Colonic mucosa (tissue), 4 donors: ENCODE data around the gene FAM78B. TPM values are rescaled to one million over a fixed set of nuclear protein-coding genes. Genes with fewer than 3 reads are reported as not detected.

ENCODE experiments used
- DNase-seq: peaks from one replicate; pipeline ENCODE4 v3.0.0-alpha.2; 2020
- H3K27ac ChIP-seq: fragments of 200-600 bp; one replicate; pipeline ENCODE4 v1.8.0; 2021
- H3K27me3 ChIP-seq: fragments of 200-600 bp; one replicate; pipeline ENCODE4 v1.8.0; 2021
- H3K36me3 ChIP-seq: fragments of 200-600 bp; one replicate; pipeline ENCODE4 v1.8.0; 2021
- H3K4me1 ChIP-seq: fragments of 200-600 bp; one replicate; pipeline ENCODE4 v1.8.0; 2021; ENCODE audit warnings: mild to moderate bottlenecking
- H3K4me3 ChIP-seq: fragments of 200-600 bp; one replicate; pipeline ENCODE4 v1.8.0; 2021
- H3K9ac ChIP-seq, 2 donors: one replicate each; pipeline ENCODE4 v1.7.0; 2013; ENCODE audit warnings: control low read depth in 2 of 2, low read depth in 2 of 2, low read length in 2 of 2
- H3K9me3 ChIP-seq: fragments of 200-600 bp; one replicate; pipeline ENCODE4 v1.8.0; 2021
- CTCF ChIP-seq: fragments of 200-600 bp; IDR thresholded peaks from one replicate; pipeline ENCODE4 v1.8.0; 2022; ENCODE audit warnings: antibody characterized with exemption, mild to moderate bottlenecking
- intact Hi-C: fragments of 100-400 bp; cut with DNase I; formaldehyde crosslinking; loops from one replicate; pipeline ENCODE4 v1.14.1; 2022
- microRNA-seq: library from miRNA; unstranded; fragments of <30 nt; microRNA quantifications from one replicate; pipeline ENCODE4, GENCODE V29; 2019
- total RNA-seq, 2 donors: library from RNA; stranded (reverse); fragmentation: NEBNext Ultra II Directional in 1 of 2; extraction: Animal tissue kit (Norgen Biotek cat#: 25700) in 1 of 2; gene quantifications; one replicate each; pipeline ENCODE4 v1.2.1, GENCODE V29; 2021
- donor health status: healthy.
- donor health status: DM: no; HTN: no; CAD: no.
- donor health status: DM: no; HTN: no; CAD: no.

The FAM78B gene
- total RNA-seq, 2 donors from 2014 or later, result 0.69 to 1.2 TPM

- intact Hi-C loops, result no loop called here
- Histone ChIP-seq H3K4me1 (no peaks in the 10 kb centered on the region), H3K27me3 (no peaks in the 10 kb centered on the region), H3K4me3 (no peak overlapping the region), H3K9ac (no peak overlapping the region), H3K27ac (no peak overlapping the region), H3K36me3 (no peaks in the 10 kb centered on the region), H3K9me3 (no peaks in the 10 kb centered on the region)
- no peak for TF ChIP-seq CTCF
- no peak for DNase-seq
These were observed 134.7 kb downstream of the FAM78B start for GRCh38 chr1:166031932-166032571.

GRCh38 chr1:166029196-166029945 lies 137.4 kb downstream of the FAM78B start:
- TF ChIP-seq CTCF, result no peak
- no peaks in the 10 kb centered on the region for H3K9me3 ChIP-seq
- intact Hi-C loops, result no loop called here
- H3K36me3 ChIP-seq, result no peaks in the 10 kb centered on the region
- H3K27ac ChIP-seq, result no peak overlapping the region
- H3K9ac ChIP-seq, result no peak overlapping the region
- no peak for DNase-seq
- no peak overlapping the region for H3K4me3 ChIP-seq
- no peaks in the 10 kb centered on the region for H3K4me1 ChIP-seq
- H3K27me3 ChIP-seq, result no peaks in the 10 kb centered on the region

GRCh38 chr1:166026555-166026954 lies 140.2 kb downstream of the FAM78B start:
- Histone ChIP-seq H3K4me3 (no peak overlapping the region), H3K4me1 (no peaks in the 10 kb centered on the region), H3K9me3 (no peaks in the 10 kb centered on the region), H3K27ac (no peak overlapping the region), H3K27me3 (no peaks in the 10 kb centered on the region), H3K9ac (no peak overlapping the region), H3K36me3 (no peaks in the 10 kb centered on the region)
- DNase-seq, result no peak
- intact Hi-C loops, result no loop called here
- TF ChIP-seq CTCF, result no peak

GRCh38 chr1:166026143-166026542 lies 140.7 kb downstream of the FAM78B start:
- H3K4me1 ChIP-seq, result no peaks in the 10 kb centered on the region
- H3K9me3 ChIP-seq, result no peaks in the 10 kb centered on the region
- no peak overlapping the region for H3K4me3 ChIP-seq
- no peaks in the 10 kb centered on the region for H3K27me3 ChIP-seq
- no peak overlapping the region for H3K27ac ChIP-seq
- DNase-seq, result no peak
- intact Hi-C loops, result no loop called here
- H3K36me3 ChIP-seq, result no peaks in the 10 kb centered on the region
- no peak for TF ChIP-seq CTCF
- H3K9ac ChIP-seq, result no peak overlapping the region

GRCh38 chr1:166020210-166020609 lies 146.6 kb downstream of the FAM78B start:
- intact Hi-C loops, result no loop called here
- Histone ChIP-seq H3K27me3 (no peaks in the 10 kb centered on the region), H3K4me3 (no peak overlapping the region), H3K9ac (no peak overlapping the region), H3K36me3 (no peaks in the 10 kb centered on the region), H3K27ac (no peak overlapping the region), H3K9me3 (no peaks in the 10 kb centered on the region), H3K4me1 (no peaks in the 10 kb centered on the region)
- no peak for DNase-seq
- no peak for TF ChIP-seq CTCF

Small RNAs within 50 kb of the gene (microRNA-seq; reads per million reads assigned to microRNA genes)
- gene MIR921, result not detected
